C4-2B (cell line): ENCODE measurements around the gene PHAX.
"Not testable (repeated sequence)": the region's sequence is repeated elsewhere in the genome, so short reads cannot be mapped to it uniquely, and the experiment has no call there.

Experiments used
- H3K27ac ChIP-seq: fragments of 450-650 bp; 2 replicates; pipeline ENCODE4 v1.5.1; 2017
- CTCF ChIP-seq: fragments of 450-650 bp; conservative IDR thresholded peaks from 2 replicates; pipeline ENCODE4 v1.5.1; 2017; ENCODE audit warnings: mild to moderate bottlenecking
- ZFX ChIP-seq: fragments of 450-650 bp; IDR thresholded peaks from 2 replicates; pipeline ENCODE4 v1.6.1; 2017

Gene PHAX

GRCh38 chr5:126659805-126660482 is 59.2 kb downstream of the PHAX start:
- TF ChIP-seq CTCF: no peak
- no peak for TF ChIP-seq ZFX
- H3K27ac ChIP-seq: no peak overlapping the region

- H3K27ac ChIP-seq: no peak overlapping the region
- no peak for TF ChIP-seq CTCF
- no peak for TF ChIP-seq ZFX
Measured at GRCh38 chr5:126664586-126664985, 63.8 kb downstream of the PHAX start.

DNA sequence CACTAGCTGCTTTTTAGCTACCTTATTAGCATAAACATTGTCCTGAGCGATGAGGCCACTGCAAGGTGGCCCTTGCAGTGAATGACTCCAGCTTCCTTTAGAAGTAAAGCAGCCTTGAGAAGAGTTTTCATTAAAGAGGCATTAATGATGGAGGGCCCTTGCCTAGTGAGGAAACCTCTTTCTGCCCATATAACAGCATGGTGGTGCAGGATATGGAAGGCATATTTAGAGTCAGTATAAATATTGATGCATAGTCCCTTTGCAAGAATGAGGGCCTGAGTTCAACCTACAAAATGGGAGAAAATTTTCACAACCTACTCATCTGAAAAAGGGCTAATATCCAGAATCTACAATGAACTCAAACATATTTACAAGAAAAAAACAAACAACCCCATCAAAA is 69.4 kb downstream of the PHAX start:
- not testable (repeated sequence) for H3K27ac ChIP-seq

- not testable (repeated sequence) for H3K27ac ChIP-seq
Measured at GRCh38 chr5:126671681-126672080, 70.9 kb downstream of the PHAX start.

DNA sequence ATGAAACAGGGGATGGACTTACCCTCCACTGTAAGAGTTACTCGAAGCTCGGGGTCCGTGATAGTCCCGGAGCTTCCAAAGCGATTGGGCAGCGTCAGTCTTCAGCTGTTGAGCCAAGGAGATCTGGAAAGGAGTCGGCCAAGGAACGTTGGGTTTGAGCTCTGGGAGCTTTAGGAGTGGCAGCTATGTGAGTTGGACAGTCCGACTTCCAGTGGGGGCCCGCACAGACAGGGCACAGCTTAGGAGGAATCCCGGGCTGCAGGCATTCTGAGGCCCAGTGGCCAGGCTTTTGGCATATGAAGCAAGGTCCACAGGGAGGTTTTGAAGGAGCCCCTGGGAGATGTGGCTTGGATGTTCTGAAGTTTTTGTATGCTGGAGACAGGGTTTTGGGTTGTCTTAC is 72.7 kb downstream of the PHAX start:
- TF ChIP-seq ZFX (no peak), CTCF (no peak)
- H3K27ac ChIP-seq: no peak overlapping the region

DNA sequence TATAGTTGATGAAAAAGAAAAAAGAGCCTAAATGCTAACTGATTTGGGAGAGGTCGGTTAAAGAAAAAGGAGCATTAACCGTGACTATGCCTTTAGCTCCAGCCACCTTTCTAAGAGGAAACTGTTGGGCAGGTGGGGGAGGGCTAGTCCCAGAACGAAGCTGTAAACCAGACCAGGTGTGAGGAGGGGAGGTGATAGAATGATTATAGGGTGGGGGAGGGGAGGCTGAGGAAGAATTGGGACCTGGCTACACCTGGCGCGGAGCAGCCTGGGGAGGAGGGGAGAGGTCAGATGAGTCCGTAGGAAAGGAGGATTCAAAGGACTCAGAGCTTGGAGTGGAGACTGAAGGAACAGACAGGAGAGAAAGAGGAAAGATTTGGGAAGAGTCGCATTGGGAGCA is 73.4 kb downstream of the PHAX start:
- no peak for TF ChIP-seq ZFX
- TF ChIP-seq CTCF: no peak
- no peak overlapping the region for H3K27ac ChIP-seq

GRCh38 chr5:126675338-126675737 is 74.6 kb downstream of the PHAX start:
- no peak overlapping the region for H3K27ac ChIP-seq
- TF ChIP-seq CTCF (no peak), ZFX (no peak)

- TF ChIP-seq CTCF (peak; percentile 90), ZFX (no peak)
- no peak overlapping the region for H3K27ac ChIP-seq
Measured at GRCh38 chr5:126676195-126676624, 75.5 kb downstream of the PHAX start.
